H9 (cell line): ENCODE data around the gene MUC5AC. TPM values are rescaled to one million over a fixed set of nuclear protein-coding genes. Genes with fewer than 3 reads are reported as not detected.

Source experiments
- DNase-seq: peaks from one replicate; pipeline ENCODE4 v3.0.0-alpha.2; 2017
- H2AFZ ChIP-seq: one replicate; pipeline ENCODE4 v1.6.1; 2013; ENCODE audit warnings: mild to moderate bottlenecking, low read length, control low read depth, moderate library complexity
- H2AK5ac ChIP-seq: 2 replicates; pipeline ENCODE4 v1.6.1; 2013; ENCODE audit warnings: low read length, control low read depth, mixed read lengths; ENCODE audit not compliant: insufficient read length
- H2BK120ac ChIP-seq: one replicate; pipeline ENCODE4 v1.6.1; 2013; ENCODE audit warnings: low read depth, mild to moderate bottlenecking, low read length, control low read depth, inconsistent platforms; ENCODE audit not compliant: poor library complexity, severe bottlenecking
- H2BK12ac ChIP-seq: 2 replicates; pipeline ENCODE4 v1.6.1; 2013; ENCODE audit warnings: low read length, control low read depth, mixed read lengths, low read depth; ENCODE audit not compliant: insufficient read length
- H2BK15ac ChIP-seq: 2 replicates; pipeline ENCODE4 v1.6.1; 2013; ENCODE audit warnings: low read depth, low read length, control low read depth
- H2BK20ac ChIP-seq: one replicate; pipeline ENCODE4 v1.6.1; 2013; ENCODE audit warnings: low read depth, mild to moderate bottlenecking, low read length, control low read depth, inconsistent platforms; ENCODE audit not compliant: poor library complexity, severe bottlenecking
- H2BK5ac ChIP-seq: 2 replicates; pipeline ENCODE4 v1.6.1; 2013; ENCODE audit warnings: low read length, control low read depth, mixed read lengths; ENCODE audit not compliant: insufficient read length
- H3K14ac ChIP-seq: 2 replicates; pipeline ENCODE4 v1.6.1; 2013; ENCODE audit warnings: low read length, control low read depth; ENCODE audit not compliant: insufficient read depth
- H3K18ac ChIP-seq: 2 replicates; pipeline ENCODE4 v1.6.1; 2013; ENCODE audit warnings: low read depth, mild to moderate bottlenecking, mixed read lengths, low read length, control low read depth; ENCODE audit not compliant: insufficient read length
- H3K23ac ChIP-seq: 2 replicates; pipeline ENCODE4 v1.6.1; 2013; ENCODE audit warnings: low read length, control low read depth, mixed read lengths, low read depth; ENCODE audit not compliant: insufficient read length
- H3K23me2 ChIP-seq: 2 replicates; pipeline ENCODE4 v1.6.1; 2013; ENCODE audit warnings: low read depth, mild to moderate bottlenecking, mixed read lengths, low read length, control low read depth; ENCODE audit not compliant: insufficient read length, poor library complexity, severe bottlenecking
- H3K27ac ChIP-seq: 2 replicates; pipeline ENCODE4 v1.5.1; 2013; ENCODE audit warnings: low read length, control low read depth, mixed read lengths, low read depth; ENCODE audit not compliant: insufficient read length
- H3K27me3 ChIP-seq: 2 replicates; pipeline ENCODE4 v1.6.1; 2013; ENCODE audit warnings: low read length, control low read depth, inconsistent platforms; ENCODE audit not compliant: insufficient read depth
- H3K4ac ChIP-seq: 2 replicates; pipeline ENCODE4 v1.6.1; 2013; ENCODE audit warnings: low read depth, mild to moderate bottlenecking, control low read depth, inconsistent platforms, low read length, moderate library complexity
- H3K4me1 ChIP-seq: 2 replicates; pipeline ENCODE4 v1.6.1; 2013; ENCODE audit warnings: low read length, control low read depth, inconsistent platforms; ENCODE audit not compliant: insufficient read depth
- H3K4me2 ChIP-seq: 2 replicates; pipeline ENCODE4 v1.6.1; 2013; ENCODE audit warnings: low read length, control low read depth, mixed read lengths; ENCODE audit not compliant: insufficient read length, insufficient read depth
- H3K56ac ChIP-seq: 2 replicates; pipeline ENCODE4 v1.6.1; 2013; ENCODE audit warnings: low read depth, mild to moderate bottlenecking, mixed read lengths, low read length, control low read depth; ENCODE audit not compliant: insufficient read length
- H3K79me1 ChIP-seq: 2 replicates; pipeline ENCODE4 v1.6.1; 2013; ENCODE audit warnings: low read depth, mild to moderate bottlenecking, moderate library complexity, low read length, control low read depth, inconsistent platforms; ENCODE audit not compliant: insufficient read depth, poor library complexity, severe bottlenecking
- H3K79me2 ChIP-seq: 2 replicates; pipeline ENCODE4 v1.6.1; 2013; ENCODE audit warnings: low read length, control low read depth, inconsistent platforms; ENCODE audit not compliant: insufficient read depth
- H3K9ac ChIP-seq: 2 replicates; pipeline ENCODE4 v1.6.1; 2013; ENCODE audit warnings: low read length, control low read depth, mixed read lengths; ENCODE audit not compliant: insufficient read length; ENCODE audit errors: extremely low read depth
- H3K9me3 ChIP-seq: one replicate; pipeline ENCODE4 v1.6.1; 2013; ENCODE audit warnings: low read depth, low read length, inconsistent platforms; ENCODE audit not compliant: control insufficient read depth
- H3T11ph ChIP-seq: one replicate; pipeline ENCODE4 v1.6.1; 2013; ENCODE audit warnings: mild to moderate bottlenecking, low read length, control low read depth, inconsistent platforms
- H4K20me1 ChIP-seq: one replicate; pipeline ENCODE4 v1.6.1; 2013; ENCODE audit not compliant: control insufficient read depth, insufficient read length, insufficient read depth
- H4K5ac ChIP-seq: 2 replicates; pipeline ENCODE4 v1.6.1; 2013; ENCODE audit warnings: low read depth, mild to moderate bottlenecking, mixed read lengths, low read length, control low read depth; ENCODE audit not compliant: insufficient read length
- H4K8ac ChIP-seq: replicated peaks from 2 replicates; pipeline ENCODE4 v1.6.1; 2013; ENCODE audit warnings: low read length, control low read depth, mixed read lengths, low read depth; ENCODE audit not compliant: insufficient read length
- H4K91ac ChIP-seq: 2 replicates; pipeline ENCODE4 v1.6.1; 2013; ENCODE audit warnings: low read depth, mild to moderate bottlenecking, moderate library complexity, mixed read lengths, low read length, control low read depth; ENCODE audit not compliant: insufficient read length
- H3K27ac Mint-ChIP-seq, 3 experiments: 2 replicates in 2 of 3; 3 replicates in 1 of 3; pipeline ENCODE4 v1.8.0; 2020 to 2021; ENCODE audit warnings: mixed read lengths in 3 of 3, mild to moderate bottlenecking in 1 of 3, moderate library complexity in 1 of 3
- H3K27me3 Mint-ChIP-seq: 2 replicates; pipeline ENCODE4 v1.8.0; 2021; ENCODE audit warnings: low read depth, mild to moderate bottlenecking, moderate library complexity, mixed read lengths
- H3K36me3 Mint-ChIP-seq, 3 experiments: 2 replicates in 2 of 3; 3 replicates in 1 of 3; pipeline ENCODE4 v1.8.0; 2020 to 2021; ENCODE audit warnings: low read depth in 3 of 3, mixed read lengths in 3 of 3; ENCODE audit not compliant: insufficient read depth in 1 of 3
- H3K4me1 Mint-ChIP-seq, 2 experiments: 2 replicates each; pipeline ENCODE4 v1.8.0; 2020; ENCODE audit warnings: mixed read lengths in 2 of 2
- H3K4me3 Mint-ChIP-seq, 2 experiments: 2 replicates in 1 of 2; 3 replicates in 1 of 2; pipeline ENCODE4 v1.8.0; 2020 to 2021; ENCODE audit warnings: mild to moderate bottlenecking in 2 of 2, mixed read lengths in 2 of 2, moderate library complexity in 1 of 2
- H3K9me3 Mint-ChIP-seq, 2 experiments: 2 replicates in 1 of 2; 3 replicates in 1 of 2; pipeline ENCODE4 v1.8.0; 2020; ENCODE audit warnings: mild to moderate bottlenecking in 2 of 2, mixed read lengths in 2 of 2, moderate library complexity in 1 of 2
- CTCF ChIP-seq: fragments of 200-600 bp; sonication (generic); conservative IDR thresholded peaks from 3 replicates; pipeline ENCODE4 v1.8.0; 2021; ENCODE audit warnings: antibody characterized with exemption, mild to moderate bottlenecking
- WGBS: extraction: QIAGEN DNeasy Blood & Tissue Kit; methylation state at CpG from one replicate; pipeline ENCODE4 v1.1.7; 2013; ENCODE audit warnings: missing lambda C conversion rate, low lambda C conversion rate, mixed read lengths; ENCODE audit not compliant: insufficient read length; ENCODE audit errors: extremely low coverage; 5-methylcytosine and 5-hydroxymethylcytosine counted together
- total RNA-seq: library from RNA; stranded (reverse); gene quantifications from 2 replicates; pipeline ENCODE4 v1.2.1, GENCODE V29; 2021

Gene MUC5AC
- total RNA-seq, 1 experiment from 2014 or later = not detected

GRCh38 chr11:1228921-1229451 lies 71.2 kb downstream of the MUC5AC start:
- Histone ChIP-seq H2BK5ac (no peak overlapping the region), H3K27me3 (no peaks in the 10 kb centered on the region), H2BK20ac (no peak overlapping the region), H3K79me2 (no peaks in the 10 kb centered on the region), H2AK5ac (no peak overlapping the region), H3K4me2 (no peak overlapping the region), H3T11ph (no peak overlapping the region), H3K9ac (no peak overlapping the region), H3K56ac (no peak overlapping the region), H3K79me1 (no peaks in the 10 kb centered on the region), H3K9me3 (no peaks in the 10 kb centered on the region), H4K5ac (no peak overlapping the region), H3K23me2 (no peaks in the 10 kb centered on the region), H2BK120ac (no peak overlapping the region), H3K4ac (no peak overlapping the region), H2BK15ac (no peak overlapping the region), H3K14ac (no peak overlapping the region; the same call in 1 of the 2 replicates), H3K23ac (no peak overlapping the region), H4K91ac (no peak overlapping the region), H3K27ac (no peak overlapping the region), H2AFZ (no peak overlapping the region), H4K20me1 (peaks cover 3% of the 10 kb centered on the region), H4K8ac (no peak overlapping the region), H2BK12ac (no peak overlapping the region), H3K4me1 (no peaks in the 10 kb centered on the region; the same call in 1 of the 2 replicates), H3K18ac (no peak overlapping the region)
- no peak for TF ChIP-seq CTCF
- Mint-ChIP-seq H3K36me3 (no peaks in the 10 kb centered on the region), H3K4me1 (peaks cover 2 to 5% of the 10 kb centered on the region in 2 experiments; a peak in 2 of 4 replicates), H3K4me3 (no peak overlapping the region), H3K9me3 (no peaks in the 10 kb centered on the region), H3K27ac (no peak overlapping the region), H3K27me3 (no peaks in the 10 kb centered on the region; the same call in 1 of the 2 replicates)
- peak; percentile 22 for DNase-seq
- no CpG with 5 or more reads among the region's 18 CpGs for WGBS
